ENCODE data around the gene STRA8.

- no peak for TF ChIP-seq CTCF (IDR thresholded peaks at IDR 0.05)
- no peak for TF ChIP-seq EP300 (IDR thresholded peaks at IDR 0.05)
- TF ChIP-seq POLR2AphosphoS5 (IDR thresholded peaks at IDR 0.05) = no peak
Observed at GRCh38 chr7:135272303-135272702, 38.7 kb downstream of the STRA8 start.
